Kidney epithelial cell (primary cell): ENCODE data around the gene CADPS. TPM values are rescaled to one million over a fixed set of nuclear protein-coding genes. Genes with fewer than 3 reads are reported as not detected.

Experiments
- DNase-seq: peaks from one replicate; pipeline ENCODE4 v3.0.0-alpha.2; 2010; ENCODE audit warnings: low read depth
- H3K27me3 ChIP-seq: 2 replicates; pipeline ENCODE4 v1.6.0; 2011; ENCODE audit warnings: low read length; ENCODE audit not compliant: control insufficient read depth, insufficient read depth
- H3K36me3 ChIP-seq: 2 replicates; pipeline ENCODE4 v1.5.1; 2011; ENCODE audit warnings: low read length; ENCODE audit not compliant: control insufficient read depth, insufficient read depth
- H3K4me3 ChIP-seq: 2 replicates; pipeline ENCODE4 v1.5.1; 2011; ENCODE audit warnings: low read depth, mild to moderate bottlenecking, control low read depth, low read length
- total RNA-seq: library from RNA; depleted of rRNA; stranded (reverse); fragments of >200 nt; gene quantifications from 2 replicates; pipeline ENCODE4 v1.2.3, GENCODE V29; 2015
- TF ChIP-seq, protein P1 (sequence below): IDR thresholded peaks from 2 replicates; pipeline ENCODE4 v1.5.1; 2011; ENCODE audit warnings: mild to moderate bottlenecking, moderate library complexity, low read length, control low read depth, inconsistent platforms; ENCODE audit not compliant: insufficient read depth, poor library complexity, severe bottlenecking

Gene CADPS
- total RNA-seq, 1 donor from 2014 or later: 0.08 TPM

DNA sequence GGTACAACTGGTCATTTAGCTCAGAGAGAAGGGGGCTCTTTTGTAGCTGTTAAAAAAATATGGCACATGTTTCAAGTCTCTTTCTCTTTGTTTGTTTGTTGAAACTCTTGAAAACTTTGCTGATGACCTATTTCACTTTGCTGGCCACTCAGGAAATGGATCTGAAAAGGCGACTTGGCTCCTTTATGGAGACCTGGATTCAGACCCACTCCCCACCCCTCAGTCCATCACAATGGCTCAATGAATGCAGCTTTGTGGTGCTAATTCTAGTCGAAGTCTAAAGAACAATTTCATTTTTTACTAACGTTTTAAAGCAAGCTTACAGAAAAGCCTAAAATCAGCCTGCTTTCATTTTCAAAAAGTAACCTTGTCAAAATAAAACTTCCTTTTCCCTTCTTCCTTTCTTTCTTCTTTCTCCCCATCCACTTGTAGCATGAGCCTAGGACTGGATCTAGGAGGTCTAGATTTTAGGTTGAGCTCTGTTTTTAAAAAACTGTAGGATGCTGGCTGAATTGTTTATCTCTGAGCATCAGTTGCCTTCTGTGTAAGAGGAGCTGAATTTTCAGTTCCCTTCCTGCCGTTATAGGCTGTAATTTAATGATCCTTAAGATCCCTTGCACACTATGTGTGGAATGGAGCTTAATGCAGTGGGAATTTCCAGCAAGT lies 336.4 kb downstream of the CADPS start:
- TF ChIP-seq, protein P1, sequence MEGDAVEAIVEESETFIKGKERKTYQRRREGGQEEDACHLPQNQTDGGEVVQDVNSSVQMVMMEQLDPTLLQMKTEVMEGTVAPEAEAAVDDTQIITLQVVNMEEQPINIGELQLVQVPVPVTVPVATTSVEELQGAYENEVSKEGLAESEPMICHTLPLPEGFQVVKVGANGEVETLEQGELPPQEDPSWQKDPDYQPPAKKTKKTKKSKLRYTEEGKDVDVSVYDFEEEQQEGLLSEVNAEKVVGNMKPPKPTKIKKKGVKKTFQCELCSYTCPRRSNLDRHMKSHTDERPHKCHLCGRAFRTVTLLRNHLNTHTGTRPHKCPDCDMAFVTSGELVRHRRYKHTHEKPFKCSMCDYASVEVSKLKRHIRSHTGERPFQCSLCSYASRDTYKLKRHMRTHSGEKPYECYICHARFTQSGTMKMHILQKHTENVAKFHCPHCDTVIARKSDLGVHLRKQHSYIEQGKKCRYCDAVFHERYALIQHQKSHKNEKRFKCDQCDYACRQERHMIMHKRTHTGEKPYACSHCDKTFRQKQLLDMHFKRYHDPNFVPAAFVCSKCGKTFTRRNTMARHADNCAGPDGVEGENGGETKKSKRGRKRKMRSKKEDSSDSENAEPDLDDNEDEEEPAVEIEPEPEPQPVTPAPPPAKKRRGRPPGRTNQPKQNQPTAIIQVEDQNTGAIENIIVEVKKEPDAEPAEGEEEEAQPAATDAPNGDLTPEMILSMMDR: no peak
- no peak for DNase-seq
- Histone ChIP-seq H3K36me3 (no peaks in the 10 kb centered on the region), H3K4me3 (no peak overlapping the region), H3K27me3 (peaks cover 3% of the 10 kb centered on the region)

DNA sequence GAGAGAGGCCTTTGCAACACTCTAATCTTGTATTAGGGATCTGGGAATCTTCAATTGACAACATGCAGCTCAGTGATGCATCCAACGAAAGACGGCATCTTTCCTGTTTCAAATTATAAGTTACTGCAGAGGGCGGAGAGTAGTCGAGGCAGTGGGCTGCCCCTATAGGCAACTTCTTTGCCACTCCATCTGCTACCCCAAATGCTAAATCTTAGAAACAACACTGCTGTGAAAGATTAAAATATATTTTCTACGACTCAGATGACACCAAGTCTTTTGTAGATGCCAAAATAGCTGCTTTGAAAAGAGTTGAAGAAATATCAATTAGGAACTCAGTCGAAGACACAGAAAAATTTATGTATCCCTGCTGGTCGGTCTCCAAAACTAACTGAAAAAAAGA lies 340.9 kb downstream of the CADPS start:
- TF ChIP-seq, protein P1: no peak
- DNase-seq: no peak
- no peaks in the 10 kb centered on the region for H3K27me3 ChIP-seq
- H3K36me3 ChIP-seq: no peaks in the 10 kb centered on the region
- no peak overlapping the region for H3K4me3 ChIP-seq

GRCh38 chr3:62532796-62533195 lies 342.4 kb downstream of the CADPS start:
- TF ChIP-seq, protein P1: no peak
- DNase-seq: no peak
- H3K36me3 ChIP-seq: no peaks in the 10 kb centered on the region
- no peaks in the 10 kb centered on the region for H3K27me3 ChIP-seq
- no peak overlapping the region for H3K4me3 ChIP-seq

DNA sequence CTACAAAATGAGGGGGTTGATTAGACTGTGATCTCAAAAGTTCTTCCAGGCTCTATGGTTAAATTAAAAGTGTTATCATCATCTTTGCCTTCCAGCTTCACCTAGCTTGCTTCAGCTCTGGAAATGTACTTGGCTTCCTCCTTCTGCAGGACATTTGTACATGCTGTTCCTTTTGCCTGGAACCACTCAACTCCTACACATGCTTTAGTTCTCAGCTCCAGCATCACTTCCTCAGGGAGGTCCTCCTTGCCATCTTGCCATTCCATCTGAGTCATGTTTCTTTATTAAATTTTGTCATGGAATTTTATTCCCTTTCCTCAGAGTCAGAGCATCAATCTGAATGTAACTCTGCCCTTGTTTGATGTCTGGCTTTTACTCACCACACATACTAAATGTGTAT lies 343.2 kb downstream of the CADPS start:
- Histone ChIP-seq H3K4me3 (no peak overlapping the region), H3K27me3 (no peaks in the 10 kb centered on the region), H3K36me3 (no peaks in the 10 kb centered on the region)
- TF ChIP-seq, protein P1: no peak
- no peak for DNase-seq

GRCh38 chr3:62531493-62531892 lies 343.7 kb downstream of the CADPS start:
- Histone ChIP-seq H3K27me3 (no peaks in the 10 kb centered on the region), H3K4me3 (no peak overlapping the region), H3K36me3 (no peaks in the 10 kb centered on the region)
- DNase-seq: no peak
- TF ChIP-seq, protein P1: no peak

DNA sequence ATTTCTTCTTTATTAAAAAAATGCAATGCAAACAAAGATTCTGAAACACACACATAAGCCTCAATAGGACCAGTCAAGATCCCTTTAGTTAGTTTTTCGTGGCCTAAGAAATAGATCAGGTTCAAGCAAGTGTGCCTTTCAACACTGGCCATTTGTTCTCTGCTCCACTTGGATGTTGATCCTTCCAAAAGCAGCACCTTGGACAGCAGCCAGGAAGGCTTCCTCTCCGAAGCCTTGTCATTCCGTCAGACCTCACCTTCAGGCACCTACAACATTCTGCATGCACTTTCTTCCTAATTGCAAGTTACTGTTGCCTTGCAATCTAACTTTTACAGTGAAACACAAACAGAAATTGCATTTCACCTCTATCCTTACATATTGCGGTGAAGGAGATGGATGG lies 346.0 kb downstream of the CADPS start:
- Histone ChIP-seq H3K27me3 (no peaks in the 10 kb centered on the region), H3K36me3 (no peaks in the 10 kb centered on the region), H3K4me3 (no peak overlapping the region)
- TF ChIP-seq, protein P1: no peak
- DNase-seq: peak; percentile 16
